Measurements from ENCODE around the gene NLRP14.

The NLRP14 gene

DNA sequence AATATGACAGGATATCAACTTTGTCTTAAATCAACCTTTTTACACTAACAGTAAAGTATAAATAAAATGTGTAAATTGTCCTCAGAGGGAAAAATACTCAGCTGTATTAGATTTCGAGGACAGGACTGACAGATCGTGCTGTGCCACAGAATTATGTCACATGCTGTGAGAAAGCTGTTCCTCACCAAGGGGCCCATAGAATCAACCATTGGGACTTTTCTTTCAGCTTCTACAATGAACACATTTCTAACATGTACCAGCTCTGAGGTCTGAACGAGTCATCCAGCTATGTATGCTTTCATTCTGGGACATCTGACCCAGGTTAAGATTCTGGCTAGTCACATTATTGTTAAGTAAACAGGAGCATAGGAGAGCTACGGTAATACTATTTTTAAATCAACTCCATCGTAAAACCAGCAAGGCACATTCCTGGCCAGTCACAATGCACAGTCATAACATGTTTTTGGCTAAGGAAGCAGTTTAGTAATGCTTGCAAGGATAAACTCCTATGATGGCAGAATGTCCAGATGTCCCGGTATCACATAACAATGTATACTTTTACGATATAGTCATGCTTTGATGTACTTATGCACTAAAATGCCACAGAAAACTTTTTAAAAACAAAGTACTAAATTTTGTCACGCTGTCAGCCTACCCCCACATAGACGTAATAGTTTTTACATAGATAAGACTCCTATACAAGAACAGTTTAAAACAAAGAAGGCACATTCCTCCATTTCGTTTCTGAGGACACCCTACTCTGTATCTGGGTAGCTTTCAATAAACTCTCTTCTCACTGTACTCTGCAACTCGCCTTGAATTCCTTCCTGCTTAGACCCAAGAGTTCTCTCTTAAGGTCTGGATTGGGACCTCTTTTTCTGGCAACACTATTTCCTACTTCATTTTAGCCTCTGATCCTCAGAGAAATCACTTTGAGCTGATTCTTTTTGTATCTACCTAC lies 27.5 kb upstream of the NLRP14 start:
- DNase-seq (ENCODE audit: insufficient read length, low spot score) (no peak), FAIRE-seq (no peak)
- TF ChIP-seq, protein P1, sequence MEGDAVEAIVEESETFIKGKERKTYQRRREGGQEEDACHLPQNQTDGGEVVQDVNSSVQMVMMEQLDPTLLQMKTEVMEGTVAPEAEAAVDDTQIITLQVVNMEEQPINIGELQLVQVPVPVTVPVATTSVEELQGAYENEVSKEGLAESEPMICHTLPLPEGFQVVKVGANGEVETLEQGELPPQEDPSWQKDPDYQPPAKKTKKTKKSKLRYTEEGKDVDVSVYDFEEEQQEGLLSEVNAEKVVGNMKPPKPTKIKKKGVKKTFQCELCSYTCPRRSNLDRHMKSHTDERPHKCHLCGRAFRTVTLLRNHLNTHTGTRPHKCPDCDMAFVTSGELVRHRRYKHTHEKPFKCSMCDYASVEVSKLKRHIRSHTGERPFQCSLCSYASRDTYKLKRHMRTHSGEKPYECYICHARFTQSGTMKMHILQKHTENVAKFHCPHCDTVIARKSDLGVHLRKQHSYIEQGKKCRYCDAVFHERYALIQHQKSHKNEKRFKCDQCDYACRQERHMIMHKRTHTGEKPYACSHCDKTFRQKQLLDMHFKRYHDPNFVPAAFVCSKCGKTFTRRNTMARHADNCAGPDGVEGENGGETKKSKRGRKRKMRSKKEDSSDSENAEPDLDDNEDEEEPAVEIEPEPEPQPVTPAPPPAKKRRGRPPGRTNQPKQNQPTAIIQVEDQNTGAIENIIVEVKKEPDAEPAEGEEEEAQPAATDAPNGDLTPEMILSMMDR (IDR thresholded peaks at IDR 0.05; ENCODE audit: insufficient read depth, missing control alignments): no peak

DNA sequence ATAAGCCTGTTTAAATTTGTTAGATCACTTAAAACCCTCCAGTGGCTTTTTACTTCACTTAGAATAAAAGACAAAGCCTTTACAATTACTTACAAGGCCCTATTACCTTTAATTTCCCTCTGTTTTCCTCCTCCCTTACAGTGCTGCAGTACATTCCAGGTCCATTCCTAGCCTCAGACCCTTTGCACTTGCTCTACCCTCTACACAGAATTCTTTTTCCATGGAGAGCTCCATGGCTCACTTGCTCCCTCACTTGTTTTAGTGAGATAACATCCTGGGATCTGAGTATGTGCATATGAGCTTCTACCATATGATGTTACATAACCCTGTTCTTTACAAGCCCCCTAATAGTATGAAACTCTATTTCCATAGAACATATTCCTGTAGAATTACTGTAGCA lies 24.6 kb upstream of the NLRP14 start:
- no peak for FAIRE-seq
- DNase-seq (ENCODE audit: insufficient read length, low spot score): no peak
- TF ChIP-seq, protein P1 (IDR thresholded peaks at IDR 0.05; ENCODE audit: insufficient read depth, missing control alignments): no peak

DNA sequence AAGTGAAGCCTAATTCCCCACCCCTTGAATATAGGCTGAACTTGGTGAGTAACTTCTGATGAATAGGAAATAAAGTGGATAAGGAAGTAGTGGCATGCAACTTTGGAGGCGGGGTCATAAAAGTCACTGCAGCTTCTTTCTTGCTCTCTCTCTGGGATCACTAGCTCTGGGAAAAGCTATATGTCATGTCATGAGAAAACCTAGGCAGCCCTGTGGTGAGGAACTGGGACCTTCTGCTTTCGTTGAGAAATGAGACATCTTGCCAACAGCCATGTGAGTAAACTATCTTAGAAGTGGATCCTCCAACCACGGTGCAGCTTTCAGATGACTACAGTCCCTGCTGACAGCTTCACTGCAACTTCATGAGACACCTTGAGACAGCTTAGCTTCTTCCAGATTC lies 15.8 kb upstream of the NLRP14 start:
- no peak for DNase-seq (ENCODE audit: insufficient read length, low spot score)
- TF ChIP-seq, protein P1 (IDR thresholded peaks at IDR 0.05; ENCODE audit: insufficient read depth, missing control alignments): no peak
- no peak for FAIRE-seq

DNA sequence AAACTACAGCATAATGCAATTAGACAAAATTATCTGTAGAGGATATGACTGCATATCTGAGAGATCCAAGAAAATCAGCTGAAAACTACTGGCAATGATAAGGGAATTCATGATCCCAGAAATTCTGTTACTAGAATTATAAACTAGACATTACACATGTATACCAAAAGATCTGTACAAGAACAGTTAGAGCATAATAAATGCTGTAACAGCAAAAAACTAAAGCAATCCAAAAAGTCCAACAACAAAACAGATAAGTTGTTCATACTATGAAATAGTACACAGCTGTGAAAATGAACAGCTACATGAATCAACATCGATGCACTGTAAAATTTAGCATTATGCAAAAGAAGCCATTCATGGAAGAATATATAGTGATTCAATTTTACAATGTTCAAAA lies 6.2 kb upstream of the NLRP14 start:
- FAIRE-seq (no peak), DNase-seq (ENCODE audit: insufficient read length, low spot score) (no peak)
- TF ChIP-seq, protein P1 (IDR thresholded peaks at IDR 0.05; ENCODE audit: insufficient read depth, missing control alignments): no peak

DNA sequence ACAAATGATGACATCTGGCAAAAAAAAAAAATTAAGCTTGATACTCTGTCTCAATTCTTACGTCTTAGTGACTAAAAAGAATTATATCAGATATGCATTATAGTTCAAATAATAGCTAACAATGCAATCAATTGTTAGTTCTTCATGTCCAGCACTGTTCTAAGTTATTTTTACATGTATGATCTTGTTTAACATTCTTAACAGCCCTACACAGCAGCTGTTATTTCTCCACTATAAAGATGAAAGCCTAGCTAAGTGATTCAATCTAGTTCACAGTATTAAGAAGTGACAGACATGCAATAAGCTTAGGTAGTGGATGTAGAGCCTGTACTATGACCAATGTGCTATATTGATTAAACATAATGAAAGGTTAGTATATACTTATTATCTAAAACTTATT lies 4.3 kb upstream of the NLRP14 start:
- TF ChIP-seq, protein P1 (IDR thresholded peaks at IDR 0.05; ENCODE audit: insufficient read depth, missing control alignments): no peak
- DNase-seq (ENCODE audit: insufficient read length, low spot score) (no peak), FAIRE-seq (no peak)

DNA sequence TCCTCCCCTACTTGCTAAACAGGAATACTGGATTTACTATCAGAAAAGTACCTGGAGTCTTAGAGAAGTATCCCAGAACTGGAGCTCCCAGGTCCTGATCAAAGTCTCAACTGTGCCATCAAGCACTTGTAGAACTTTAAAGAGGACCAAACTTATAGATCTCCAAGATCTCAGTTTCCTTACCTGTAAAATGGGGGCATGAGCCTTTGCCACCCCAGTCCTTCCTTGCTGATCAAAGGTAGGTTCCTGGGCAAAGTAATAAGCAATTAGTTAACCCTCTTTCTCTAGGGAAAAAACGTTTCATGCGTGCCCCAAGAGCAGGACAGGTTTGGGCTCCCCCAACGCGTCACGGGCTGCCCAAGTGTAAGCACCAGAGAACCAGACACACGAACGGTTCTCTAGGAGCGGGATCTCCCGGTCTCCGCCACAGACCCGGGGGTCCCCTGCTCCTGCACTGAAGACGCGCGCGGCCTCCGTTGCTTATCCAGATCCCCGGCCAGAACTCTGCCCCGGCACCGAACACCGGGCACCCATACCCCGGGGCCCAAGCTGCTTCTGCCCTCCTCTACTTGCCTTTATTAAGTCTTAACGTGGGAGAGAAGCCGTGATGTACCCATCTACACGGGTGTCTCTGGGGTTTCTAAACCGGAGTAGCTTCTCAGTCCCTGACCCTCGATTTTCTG lies 638 bp upstream of the NLRP14 start:
- DNase-seq (ENCODE audit: insufficient read length, low spot score) (no peak), FAIRE-seq (no peak)

More for the DNA sequence above, 638 bp upstream of the NLRP14 start:
- TF ChIP-seq, protein P1 (IDR thresholded peaks at IDR 0.05; ENCODE audit: insufficient read depth, missing control alignments): no peak
